ENCODE data around the gene PPP1R15A.

DNA sequence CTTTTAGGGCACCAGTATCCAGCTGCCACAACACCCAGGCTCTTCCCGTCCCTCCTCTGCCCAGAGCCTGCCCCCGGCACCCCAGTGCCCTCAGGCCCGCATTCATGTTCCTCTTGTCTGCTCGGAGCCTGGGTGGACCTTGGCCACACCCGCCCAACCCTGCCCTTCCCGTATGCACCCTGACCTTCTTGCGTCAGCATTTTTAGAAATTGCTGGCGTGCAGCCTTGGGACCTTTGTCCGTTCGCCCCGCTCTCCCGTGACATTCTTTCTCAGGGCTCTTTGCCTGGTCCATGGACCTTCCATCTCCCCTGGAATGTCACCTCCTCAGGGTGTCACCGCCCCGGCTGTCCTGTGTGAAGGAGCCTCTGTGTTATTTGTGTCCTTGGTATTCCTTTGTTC, 35.5 kb downstream of the PPP1R15A start:
- TF ChIP-seq, protein P1, sequence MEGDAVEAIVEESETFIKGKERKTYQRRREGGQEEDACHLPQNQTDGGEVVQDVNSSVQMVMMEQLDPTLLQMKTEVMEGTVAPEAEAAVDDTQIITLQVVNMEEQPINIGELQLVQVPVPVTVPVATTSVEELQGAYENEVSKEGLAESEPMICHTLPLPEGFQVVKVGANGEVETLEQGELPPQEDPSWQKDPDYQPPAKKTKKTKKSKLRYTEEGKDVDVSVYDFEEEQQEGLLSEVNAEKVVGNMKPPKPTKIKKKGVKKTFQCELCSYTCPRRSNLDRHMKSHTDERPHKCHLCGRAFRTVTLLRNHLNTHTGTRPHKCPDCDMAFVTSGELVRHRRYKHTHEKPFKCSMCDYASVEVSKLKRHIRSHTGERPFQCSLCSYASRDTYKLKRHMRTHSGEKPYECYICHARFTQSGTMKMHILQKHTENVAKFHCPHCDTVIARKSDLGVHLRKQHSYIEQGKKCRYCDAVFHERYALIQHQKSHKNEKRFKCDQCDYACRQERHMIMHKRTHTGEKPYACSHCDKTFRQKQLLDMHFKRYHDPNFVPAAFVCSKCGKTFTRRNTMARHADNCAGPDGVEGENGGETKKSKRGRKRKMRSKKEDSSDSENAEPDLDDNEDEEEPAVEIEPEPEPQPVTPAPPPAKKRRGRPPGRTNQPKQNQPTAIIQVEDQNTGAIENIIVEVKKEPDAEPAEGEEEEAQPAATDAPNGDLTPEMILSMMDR (conservative IDR thresholded peaks at IDR 0.05): no peak
- TF ChIP-seq ZFX (IDR thresholded peaks at IDR 0.05): no peak

Data from C4-2B (cell line).